ENCODE results near the gene GSDME. TPM values are rescaled to one million over a fixed set of nuclear protein-coding genes. Genes with fewer than 3 reads are reported as not detected.

The GSDME gene
- total and polyA plus RNA-seq, 2 of the 4 experiments (the other 2 are of a cell fraction): 75.2 to 78.7 TPM

DNA sequence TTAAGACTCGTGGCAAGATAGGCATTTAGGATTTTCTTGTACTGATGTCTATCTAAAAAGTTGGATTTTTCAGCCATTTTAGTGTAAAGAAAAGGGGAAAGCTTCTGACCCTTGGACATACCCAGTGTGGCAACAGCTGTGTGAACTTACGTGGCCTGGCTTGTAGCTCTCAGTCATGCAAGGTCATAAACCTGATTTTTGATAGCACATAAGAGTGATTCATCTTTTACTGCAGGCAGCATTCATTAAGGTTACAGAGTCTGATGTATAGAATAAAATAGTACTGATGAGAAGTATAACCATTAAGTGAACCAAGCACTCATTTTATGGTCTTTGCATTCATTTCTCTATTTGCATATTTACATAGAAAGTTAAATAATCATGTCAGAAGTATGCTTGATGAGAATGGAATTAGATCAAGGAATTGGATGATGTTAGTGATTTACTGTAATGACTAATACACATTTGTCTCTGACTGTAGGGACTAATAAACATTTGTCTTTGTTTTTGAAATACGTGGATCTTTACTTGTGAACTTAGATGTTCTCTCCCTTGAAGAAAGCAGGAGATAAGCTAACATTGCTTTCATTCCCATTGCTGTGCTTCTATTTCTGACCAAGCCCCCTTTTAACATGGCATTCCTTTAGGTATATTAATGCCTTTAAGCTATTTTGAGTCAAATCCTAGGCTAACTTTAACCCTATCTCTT is 88.2 kb downstream of the GSDME start:
- H2BK20ac ChIP-seq (ENCODE audit: low read depth, low read length): no peak overlapping the region
- no peak overlapping the region for H2AK9ac ChIP-seq (replicated peaks; ENCODE audit: low read depth, low read length, poor library complexity)
- H4K91ac ChIP-seq (ENCODE audit: insufficient read depth, low read depth, low read length): no peak overlapping the region
- in situ Hi-C loops (cut with MboI; ENCODE audit: low sequenced_read_pairs): loop anchor here (10.0 to 25.0 kb wide), 5 partner anchors 94 to 1107 kb away; partner anchors contain the start of gene PALS2
- H3K36me3 ChIP-seq (ENCODE audit: control insufficient read depth, insufficient read depth, low read length): peaks cover 1% of the 10 kb centered on the region
- H3K4me3 ChIP-seq (ENCODE audit: insufficient read depth, low read depth, low read length): no peak overlapping the region
- no peaks in the 10 kb centered on the region for H3K9me1 ChIP-seq (ENCODE audit: insufficient read depth, low read length)
- H3K27ac ChIP-seq (ENCODE audit: insufficient read depth, low read length): no peak overlapping the region; the same call in 1 of the 2 replicates
- H3K79me1 ChIP-seq (ENCODE audit: low read depth in 1 of 2, low read length in 2 of 2): no peaks in the 10 kb centered on the region; a peak in 1 of 4 replicates
- H2BK15ac ChIP-seq (ENCODE audit: low read depth, low read length): no peak overlapping the region
- TF ChIP-seq, protein P1, sequence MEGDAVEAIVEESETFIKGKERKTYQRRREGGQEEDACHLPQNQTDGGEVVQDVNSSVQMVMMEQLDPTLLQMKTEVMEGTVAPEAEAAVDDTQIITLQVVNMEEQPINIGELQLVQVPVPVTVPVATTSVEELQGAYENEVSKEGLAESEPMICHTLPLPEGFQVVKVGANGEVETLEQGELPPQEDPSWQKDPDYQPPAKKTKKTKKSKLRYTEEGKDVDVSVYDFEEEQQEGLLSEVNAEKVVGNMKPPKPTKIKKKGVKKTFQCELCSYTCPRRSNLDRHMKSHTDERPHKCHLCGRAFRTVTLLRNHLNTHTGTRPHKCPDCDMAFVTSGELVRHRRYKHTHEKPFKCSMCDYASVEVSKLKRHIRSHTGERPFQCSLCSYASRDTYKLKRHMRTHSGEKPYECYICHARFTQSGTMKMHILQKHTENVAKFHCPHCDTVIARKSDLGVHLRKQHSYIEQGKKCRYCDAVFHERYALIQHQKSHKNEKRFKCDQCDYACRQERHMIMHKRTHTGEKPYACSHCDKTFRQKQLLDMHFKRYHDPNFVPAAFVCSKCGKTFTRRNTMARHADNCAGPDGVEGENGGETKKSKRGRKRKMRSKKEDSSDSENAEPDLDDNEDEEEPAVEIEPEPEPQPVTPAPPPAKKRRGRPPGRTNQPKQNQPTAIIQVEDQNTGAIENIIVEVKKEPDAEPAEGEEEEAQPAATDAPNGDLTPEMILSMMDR (conservative IDR thresholded peaks at IDR 0.05; ENCODE audit: low read depth, low read length): no peak
- TF ChIP-seq NFE2L2 (IDR thresholded peaks at IDR 0.05; ENCODE audit: low read depth, low read length): no peak
- TF ChIP-seq CHD1 (IDR thresholded peaks at IDR 0.05; ENCODE audit: low read depth, low read length): no peak
- TF ChIP-seq MAFK (IDR thresholded peaks at IDR 0.05; ENCODE audit: low read depth, low read length): no peak
- no peak for TF ChIP-seq RAD21 (IDR thresholded peaks at IDR 0.05; ENCODE audit: low read length)
- no TSS peak for BruUV-seq (replicated peaks)
- intact Hi-C loops (cut with micrococcal nuclease): loop anchor here (5.0 to 10.0 kb wide), 3 partner anchors 428 to 957 kb away; partner anchors contain the start of gene STK31
- 66% methylated on average over 2 of the region's 3 CpGs; no CpG with 5 or more reads in 1 of the 2 experiments for WGBS, 2 experiments (ENCODE audit: extremely low coverage in 2 of 2, insufficient read length in 1 of 2)
- ChIA-PET POLR2A (ENCODE audit: unreplicated experiment) (no interaction called here), CTCF (interaction anchor here (0.8 to 2.1 kb wide), 3 partner anchors 16 to 429 kb away, joined by 3 to 5 read pairs (median 3); no protein-coding TSS in a partner anchor)
- dilution Hi-C loops (cut with HindIII; ENCODE audit: low sequenced_read_pairs, unreplicated experiment): no loop called here
- H3K4me1 ChIP-seq (ENCODE audit: control insufficient read depth, insufficient read depth, low read length): peaks cover 3% of the 10 kb centered on the region
- no peak overlapping the region for H3K23ac ChIP-seq (ENCODE audit: low read depth, low read length)
- no peak overlapping the region for H2BK120ac ChIP-seq (ENCODE audit: low read depth, low read length)
- H3K9me3 ChIP-seq (ENCODE audit: control insufficient read depth, insufficient read depth, low read length): no peaks in the 10 kb centered on the region
- H3K9ac ChIP-seq (ENCODE audit: low read depth, low read length): no peak overlapping the region
- peak overlapping the region; percentile 46 for H2BK5ac ChIP-seq (ENCODE audit: low read depth, low read length, poor library complexity, severe bottlenecking)
- ATAC-seq (ENCODE audit: low read depth): peak; percentile 67
- no peak overlapping the region for H2AK5ac ChIP-seq (ENCODE audit: low read depth, low read length)
- H3K27me3 ChIP-seq (ENCODE audit: control insufficient read depth, insufficient read depth, low read length): no peaks in the 10 kb centered on the region
- H2AFZ ChIP-seq (replicated peaks; ENCODE audit: low read length, poor library complexity): no peak overlapping the region
- DNase-seq: peak; percentile 38
- H3K56ac ChIP-seq (ENCODE audit: extremely low read depth, insufficient read depth, low read length): no peak overlapping the region; the same call in 1 of the 2 replicates
- H3K4me2 ChIP-seq (ENCODE audit: low read depth, low read length): no peak overlapping the region; the same call in 1 of the 2 replicates
- no peak overlapping the region for H4K8ac ChIP-seq (ENCODE audit: low read depth in 2 of 2, low read length in 2 of 2)
- H4K5ac ChIP-seq (ENCODE audit: low read depth, low read length): no peak overlapping the region
- no peak overlapping the region for H3K4ac ChIP-seq (ENCODE audit: low read depth, low read length)
- no peaks in the 10 kb centered on the region for H4K20me1 ChIP-seq (ENCODE audit: insufficient read depth, low read length)
- H3K14ac ChIP-seq (replicated peaks; ENCODE audit: low read depth, low read length): no peak overlapping the region
- no peak overlapping the region for H3K18ac ChIP-seq (ENCODE audit: low read depth, low read length)
